Ishikawa (cell line): ENCODE measurements around the gene DRGX.

Experiments used
- CEBPB ChIP-seq: IDR thresholded peaks from 2 replicates; pipeline ENCODE4 v1.6.1; 2012
- CREB1 ChIP-seq: IDR thresholded peaks from 2 replicates; pipeline ENCODE4 v1.6.1; 2012; ENCODE audit warnings: low read depth
- EGR1 ChIP-seq: IDR thresholded peaks from 2 replicates; pipeline ENCODE4 v1.6.1; 2012
- EP300 ChIP-seq: IDR thresholded peaks from 2 replicates; pipeline ENCODE4 v1.6.1; 2012; ENCODE audit warnings: borderline replicate concordance
- FOXM1 ChIP-seq: IDR thresholded peaks from 2 replicates; pipeline ENCODE4 v1.6.1; 2012; ENCODE audit warnings: low read depth, borderline replicate concordance
- MAX ChIP-seq: IDR thresholded peaks from 2 replicates; pipeline ENCODE4 v1.6.1; 2012
- NFIC ChIP-seq: IDR thresholded peaks from 2 replicates; pipeline ENCODE4 v1.6.1; 2012
- RAD21 ChIP-seq: IDR thresholded peaks from 2 replicates; pipeline ENCODE4 v1.6.1; 2012; ENCODE audit warnings: low read depth
- REST ChIP-seq: IDR thresholded peaks from 2 replicates; pipeline ENCODE4 v1.6.1; 2012; ENCODE audit warnings: low read depth, mild to moderate bottlenecking
- TAF1 ChIP-seq: IDR thresholded peaks from 2 replicates; pipeline ENCODE4 v1.6.1; 2012; ENCODE audit warnings: low read depth, mild to moderate bottlenecking
- TCF12 ChIP-seq: IDR thresholded peaks from 2 replicates; pipeline ENCODE4 v1.6.1; 2012; ENCODE audit warnings: low read depth
- TEAD4 ChIP-seq: IDR thresholded peaks from 2 replicates; pipeline ENCODE4 v1.6.1; 2012
- USF1 ChIP-seq: IDR thresholded peaks from 2 replicates; pipeline ENCODE4 v1.6.1; 2012
- YY1 ChIP-seq: IDR thresholded peaks from 2 replicates; pipeline ENCODE4 v1.6.1; 2012; ENCODE audit warnings: low read depth
- ZBTB7A ChIP-seq: IDR thresholded peaks from 2 replicates; pipeline ENCODE4 v1.6.1; 2012; ENCODE audit warnings: low read depth

Gene DRGX

GRCh38 chr10:49325131-49325915 is 70.6 kb downstream of the DRGX start:
- no peak for TF ChIP-seq REST
- no peak for TF ChIP-seq TCF12
- TF ChIP-seq TEAD4, result no peak
- TF ChIP-seq TAF1, result no peak
- TF ChIP-seq EP300, result no peak
- no peak for TF ChIP-seq YY1
- no peak for TF ChIP-seq EGR1
- TF ChIP-seq CEBPB, result no peak
- no peak for TF ChIP-seq USF1
- no peak for TF ChIP-seq ZBTB7A
- TF ChIP-seq MAX, result no peak
- TF ChIP-seq FOXM1, result no peak
- no peak for TF ChIP-seq CREB1
- TF ChIP-seq RAD21, result no peak
- TF ChIP-seq NFIC, result no peak

GRCh38 chr10:49324711-49325110 is 71.2 kb downstream of the DRGX start:
- no peak for TF ChIP-seq USF1
- TF ChIP-seq REST, result no peak
- TF ChIP-seq RAD21, result peak; percentile 24; the same call in 1 of the 2 replicates

GRCh38 chr10:49323896-49324270 is 72.0 kb downstream of the DRGX start:
- TF ChIP-seq TEAD4 (no peak), YY1 (no peak), RAD21 (no peak), USF1 (no peak), REST (no peak), ZBTB7A (no peak), CEBPB (no peak)

- no peak for TF ChIP-seq FOXM1
- no peak for TF ChIP-seq MAX
- TF ChIP-seq CEBPB, result no peak
- no peak for TF ChIP-seq TAF1
- no peak for TF ChIP-seq CREB1
- TF ChIP-seq EP300, result no peak
- TF ChIP-seq TCF12, result no peak
- TF ChIP-seq TEAD4, result no peak
- no peak for TF ChIP-seq RAD21
- no peak for TF ChIP-seq EGR1
- no peak for TF ChIP-seq YY1
- TF ChIP-seq NFIC, result no peak
- TF ChIP-seq USF1, result no peak
- no peak for TF ChIP-seq REST
- TF ChIP-seq ZBTB7A, result no peak
Observed at GRCh38 chr10:49323171-49323895, 72.6 kb downstream of the DRGX start.
